Endothelial cell of umbilical vein (primary cell): ENCODE results near the gene RND3. TPM values are rescaled to one million over a fixed set of nuclear protein-coding genes. Genes with fewer than 3 reads are reported as not detected.

Source experiments
- BruUV-seq: library from RNA; stranded (reverse); fragments of 400-500 nt; replicated peaks from 2 replicates; lab custom pipeline; 2021; lab: Mats Ljungman, UMichigan
- CTCF ChIA-PET: fragments of 300-600, 350-600 bp; sonication (Branson Sonifier 250); formaldehyde crosslinking; loops from one replicate; lab custom pipeline; 2021; ENCODE audit warnings: antibody characterized with exemption, inconsistent platforms; lab: Charles Lee
- POLR2A ChIA-PET: fragments of 300-600, 350-600 bp; sonication (Branson Sonifier 250); formaldehyde crosslinking; loops from one replicate; lab custom pipeline; 2021; ENCODE audit warnings: antibody characterized with exemption, inconsistent platforms; lab: Charles Lee
- DNase-seq: peaks from one replicate; pipeline ENCODE4 v3.0.0-alpha.2; 2011; ENCODE audit warnings: low read depth, low spot score
- FAIRE-seq: peaks from 2 replicates; lab custom pipeline; 2011; peaks lifted over from hg19 to GRCh38; lab: Jason Lieb, UNC
- H2AFZ ChIP-seq: 2 replicates; pipeline ENCODE4 v1.6.0; 2012; ENCODE audit warnings: low read depth, low read length, control low read depth, inconsistent platforms
- H3K27ac ChIP-seq: 2 replicates; pipeline ENCODE4 v1.5.1; 2011; ENCODE audit warnings: low read depth, mild to moderate bottlenecking, control low read depth, low read length, moderate library complexity; ENCODE audit not compliant: insufficient read depth
- H3K27me3 ChIP-seq, 2 experiments: 2 replicates each; pipeline versions ENCODE4 v1.6.0 to v1.6.1; 2011; ENCODE audit warnings: low read length in 2 of 2, mixed read lengths in 1 of 2; ENCODE audit not compliant: control insufficient read depth in 2 of 2, insufficient read depth in 2 of 2
- H3K36me3 ChIP-seq, 2 experiments: 2 replicates in 1 of 2; 3 replicates in 1 of 2; pipeline ENCODE4 v1.5.1; 2011; ENCODE audit warnings: low read length in 2 of 2, mild to moderate bottlenecking in 1 of 2, moderate library complexity in 1 of 2; ENCODE audit not compliant: control insufficient read depth in 2 of 2, insufficient read depth in 2 of 2; ENCODE audit errors: extremely low read depth in 1 of 2
- H3K4me1 ChIP-seq: 3 replicates; pipeline ENCODE4 v1.5.1; 2011; ENCODE audit warnings: mild to moderate bottlenecking, low read length; ENCODE audit not compliant: control insufficient read depth, insufficient read depth; ENCODE audit errors: extremely low read depth
- H3K4me2 ChIP-seq: 2 replicates; pipeline ENCODE4 v1.6.1; 2011; ENCODE audit warnings: low read length, control low read depth, mixed read lengths; ENCODE audit not compliant: insufficient read depth
- H3K4me3 ChIP-seq, 3 experiments: fragments of 200-600 bp in 1 of 3; sonication (generic), shearing (Covaris generic) in 1 of 3; replicated peaks in 1 of 3; 2 replicates each; pipeline ENCODE4 v1.5.1; 2011 to 2016; ENCODE audit warnings: control low read depth in 3 of 3, low read length in 3 of 3, mild to moderate bottlenecking in 2 of 3, inconsistent platforms in 1 of 3, low read depth in 1 of 3, moderate library complexity in 1 of 3; ENCODE audit not compliant: insufficient read depth in 1 of 3
- H3K79me2 ChIP-seq: 2 replicates; pipeline ENCODE4 v1.6.0; 2012; ENCODE audit warnings: low read length, inconsistent platforms; ENCODE audit not compliant: control insufficient read depth, insufficient read depth
- H3K9ac ChIP-seq: replicated peaks from 2 replicates; pipeline ENCODE3; 2011; ENCODE audit warnings: low read length, control low read depth; ENCODE audit not compliant: insufficient read depth; ENCODE audit errors: extremely low read depth
- H3K9me1 ChIP-seq: replicated peaks from 3 replicates; pipeline ENCODE4 v1.6.0; 2011; ENCODE audit warnings: mild to moderate bottlenecking, low read length; ENCODE audit not compliant: control insufficient read depth, insufficient read depth; ENCODE audit errors: extremely low read depth
- H3K9me3 ChIP-seq: replicated peaks from 2 replicates; pipeline ENCODE4 v1.5.1; 2012; ENCODE audit warnings: low read length, inconsistent platforms; ENCODE audit not compliant: control insufficient read depth, insufficient read depth
- H4K20me1 ChIP-seq: replicated peaks from 2 replicates; pipeline ENCODE3; 2011; ENCODE audit warnings: mild to moderate bottlenecking, low read length; ENCODE audit not compliant: control insufficient read depth, insufficient read depth; ENCODE audit errors: extremely low read depth
- CTCF ChIP-seq, 2 donors: IDR thresholded peaks; 1 replicate in 1 of 2; 2 replicates in 1 of 2; pipeline ENCODE4 v1.5.1; 2011; ENCODE audit warnings: low read length in 2 of 2, mild to moderate bottlenecking in 2 of 2, moderate library complexity in 2 of 2, control low read depth in 1 of 2, inconsistent platforms in 1 of 2, low read depth in 1 of 2; ENCODE audit not compliant: insufficient read depth in 1 of 2; ENCODE audit errors: extremely low read depth in 1 of 2
- EZH2 ChIP-seq: IDR thresholded peaks from 2 replicates; pipeline ENCODE4 v1.6.1; 2012; ENCODE audit warnings: borderline replicate concordance, low read depth, mild to moderate bottlenecking, moderate library complexity, low read length, inconsistent platforms; ENCODE audit not compliant: severe bottlenecking
- POLR2AphosphoS5 ChIP-seq: IDR thresholded peaks from 2 replicates; pipeline ENCODE4 v1.6.1; 2012; ENCODE audit warnings: low read depth, mild to moderate bottlenecking, control low read depth, low read length, moderate library complexity; ENCODE audit not compliant: insufficient read depth
- dilution Hi-C: fragments of 300-500 bp; cut with MboI; formaldehyde crosslinking; loops from one replicate; pipeline ENCODE4 v1.15.0; 2019; ENCODE audit warnings: low sequenced_read_pairs; ENCODE audit not compliant: extremely low pct_ligation_motif_present
- intact Hi-C: fragments of 100-400 bp; cut with micrococcal nuclease; formaldehyde crosslinking; loops from one replicate; pipeline ENCODE4 v1.10.0; 2022
- polyA plus RNA-seq, 4 experiments: library from polyadenylated mRNA; depleted of rRNA in 3 of 4; stranded (reverse) in 3 of 4; unstranded in 1 of 4; fragments of >200 nt; gene quantifications; 2 replicates each; pipeline versions ENCODE4 v1.2.1 to v1.2.3, GENCODE V29; 2011 to 2012; ENCODE audit warnings: missing spikeins in 1 of 4
- total RNA-seq: library from RNA; stranded (reverse); gene quantifications from 2 replicates; pipeline ENCODE4 v1.2.3, GENCODE V29; 2021

Gene RND3
- total and polyA plus RNA-seq, 2 donors (not counting 3 experiments of a cell fraction or from before 2014, with no cell fraction given) = 53.3 to 158 TPM

GRCh38 chr2:150482667-150483400, 4.6 kb downstream of the RND3 start:
- H3K4me1 ChIP-seq = peaks cover 66% of the 10 kb centered on the region
- H3K4me2 ChIP-seq = peak overlapping the region; percentile 100
- no TSS peak for BruUV-seq
- H2AFZ ChIP-seq = no peak overlapping the region
- peak overlapping the region; percentile 85 for H3K27ac ChIP-seq
- peaks cover 94% of the 10 kb centered on the region for H3K79me2 ChIP-seq
- peaks cover 20% of the 10 kb centered on the region for H4K20me1 ChIP-seq
- ChIA-PET CTCF (interaction anchor here (1.3 to 2.6 kb wide), 4 partner anchors 58 to 837 kb away, joined by 3 to 11 read pairs (median 8); no protein-coding TSS in a partner anchor), POLR2A (interaction anchor here (0.7 to 2.1 kb wide), 4 partner anchors 11 to 715 kb away, joined by 4 to 9 read pairs (median 5); no protein-coding TSS in a partner anchor)
- dilution Hi-C loops (loop anchor here (25.0 kb wide), 1 partner anchor 346 kb away; no protein-coding TSS in a partner anchor), intact Hi-C loops (loop anchor here (10.0 kb wide), 1 partner anchor 498 kb away; no protein-coding TSS in a partner anchor)
- DNase-seq = peak; percentile 37
- TF ChIP-seq POLR2AphosphoS5 (peak; percentile 46), CTCF (IDR thresholded peaks at IDR 0.05; ENCODE audit: extremely low read depth in 1 of 2, insufficient read depth in 1 of 2, low read depth in 1 of 2, low read length in 2 of 2) (no peak), EZH2 (no peak)
- peaks cover 0 to 25% of the 10 kb centered on the region in 2 experiments for H3K36me3 ChIP-seq
- no peaks in the 10 kb centered on the region for H3K27me3 ChIP-seq
- peak overlapping the region; percentile 99 for H3K9ac ChIP-seq
- no peaks in the 10 kb centered on the region for H3K9me1 ChIP-seq
- FAIRE-seq = no peak
- H3K4me3 ChIP-seq = peak overlapping the region; percentile 5 to 97 (median 7)
- no peaks in the 10 kb centered on the region for H3K9me3 ChIP-seq
